Activated naive CD8-positive, alpha-beta T cell treated with anti-CD3 and anti-CD28 coated beads for 36 hours (primary cell): ENCODE results near the gene CLTB. TPM values are rescaled to one million over a fixed set of nuclear protein-coding genes. Genes with fewer than 3 reads are reported as not detected.
"Not testable (repeated sequence)": the region's sequence is repeated elsewhere in the genome, so short reads cannot be mapped to it uniquely, and the experiment has no call there.

ENCODE experiments used
- DNase-seq: peaks from one replicate; pipeline ENCODE4 v3.0.0; 2021
- H3K27ac Mint-ChIP-seq: one replicate; pipeline ENCODE4 v1.8.0; 2022; ENCODE audit warnings: mild to moderate bottlenecking, moderate library complexity, mixed read lengths
- H3K27me3 Mint-ChIP-seq: one replicate; pipeline ENCODE4 v1.8.0; 2022; ENCODE audit warnings: mild to moderate bottlenecking, mixed read lengths
- H3K36me3 Mint-ChIP-seq: one replicate; pipeline ENCODE4 v1.8.0; 2021; ENCODE audit warnings: mild to moderate bottlenecking, mixed read lengths
- H3K4me1 Mint-ChIP-seq: one replicate; pipeline ENCODE4 v1.8.0; 2021; ENCODE audit warnings: mixed read lengths
- H3K4me3 Mint-ChIP-seq: one replicate; pipeline ENCODE4 v1.8.0; 2022; ENCODE audit warnings: mild to moderate bottlenecking, moderate library complexity, mixed read lengths
- H3K9me3 Mint-ChIP-seq: one replicate; pipeline ENCODE4 v1.8.0; 2022; ENCODE audit warnings: mixed read lengths
- total RNA-seq, 2 experiments: library from RNA; stranded (reverse); gene quantifications; one replicate each; pipeline ENCODE4 v1.2.3, GENCODE V29; 2021

Gene CLTB
- total RNA-seq, 2 experiments from 2014 or later = 53.4 to 57.7 TPM

- no peaks in the 10 kb centered on the region for H3K9me3 Mint-ChIP-seq
- H3K36me3 Mint-ChIP-seq = no peaks in the 10 kb centered on the region
- peaks cover 32% of the 10 kb centered on the region for H3K4me1 Mint-ChIP-seq
- H3K27me3 Mint-ChIP-seq = no peaks in the 10 kb centered on the region
- peak overlapping the region; percentile 4 for H3K27ac Mint-ChIP-seq
- peak overlapping the region; percentile 76 for H3K4me3 Mint-ChIP-seq
- no peak for DNase-seq
Measured at GRCh38 chr5:176414704-176415103, 1.6 kb downstream of the CLTB start.

DNA sequence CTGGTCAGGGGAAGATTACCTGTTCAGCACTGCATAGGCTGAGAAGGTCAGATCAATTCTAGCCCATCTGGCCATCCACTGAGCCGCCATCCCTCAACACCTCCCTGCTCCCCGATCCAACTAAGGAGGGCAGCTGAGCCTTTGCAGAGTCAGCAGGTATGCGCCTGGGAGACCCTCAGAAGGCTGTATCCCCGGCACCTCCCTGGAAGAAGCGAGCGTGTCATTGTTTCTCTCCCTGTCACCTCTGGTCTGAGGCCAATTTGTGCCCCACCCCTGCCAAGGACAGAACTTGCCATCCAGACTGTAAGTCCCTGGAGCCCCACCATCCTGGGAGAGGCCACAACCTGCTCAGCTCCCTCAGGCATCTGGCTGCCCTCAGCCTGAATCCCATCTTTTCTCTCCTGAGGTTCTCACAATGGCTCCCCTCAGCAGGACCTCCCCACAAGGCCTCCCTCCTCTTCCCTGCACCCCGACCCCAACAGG, 2.6 kb downstream of the CLTB start:
- DNase-seq = no peak
- H3K36me3 Mint-ChIP-seq = no peaks in the 10 kb centered on the region
- no peak overlapping the region for H3K27ac Mint-ChIP-seq
- H3K4me3 Mint-ChIP-seq = no peak overlapping the region
- H3K4me1 Mint-ChIP-seq = peaks cover 32% of the 10 kb centered on the region
- H3K27me3 Mint-ChIP-seq = no peaks in the 10 kb centered on the region
- no peaks in the 10 kb centered on the region for H3K9me3 Mint-ChIP-seq

- H3K4me3 Mint-ChIP-seq = no peak overlapping the region
- no peaks in the 10 kb centered on the region for H3K9me3 Mint-ChIP-seq
- H3K27ac Mint-ChIP-seq = no peak overlapping the region
- H3K27me3 Mint-ChIP-seq = no peaks in the 10 kb centered on the region
- peaks cover 32% of the 10 kb centered on the region for H3K4me1 Mint-ChIP-seq
- no peak for DNase-seq
- no peaks in the 10 kb centered on the region for H3K36me3 Mint-ChIP-seq
Measured at GRCh38 chr5:176413255-176413565, 3.1 kb downstream of the CLTB start.

- Mint-ChIP-seq H3K4me3 (no peak overlapping the region), H3K36me3 (peaks cover 2% of the 10 kb centered on the region), H3K27ac (peak overlapping the region; percentile 49), H3K9me3 (no peaks in the 10 kb centered on the region), H3K4me1 (peaks cover 32% of the 10 kb centered on the region), H3K27me3 (no peaks in the 10 kb centered on the region)
- DNase-seq = no peak
Measured at GRCh38 chr5:176412517-176413254, 3.7 kb downstream of the CLTB start.

- H3K27me3 Mint-ChIP-seq = no peaks in the 10 kb centered on the region
Measured at GRCh38 chr5:176410486-176411180, 5.7 kb downstream of the CLTB start.

DNA sequence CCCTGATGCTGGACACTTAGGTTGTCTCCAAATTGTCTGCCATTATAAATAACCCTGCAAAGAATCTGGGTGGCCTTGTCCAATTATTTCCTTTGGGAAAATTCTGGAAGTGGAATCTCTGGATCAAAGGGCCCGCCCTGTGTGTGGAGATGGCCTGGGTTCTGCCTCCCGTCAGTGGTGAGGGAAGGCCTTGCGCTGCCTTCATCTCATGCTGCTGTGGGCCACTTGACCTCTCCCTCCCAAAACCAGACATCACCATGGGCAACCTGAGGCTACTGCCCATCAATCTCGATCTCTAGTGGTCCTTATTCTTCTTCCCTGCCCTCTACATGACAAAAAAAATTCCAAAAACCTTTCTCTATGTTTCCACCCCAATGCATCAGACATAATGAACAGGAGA, 6.6 kb downstream of the CLTB start:
- Mint-ChIP-seq H3K9me3 (no peaks in the 10 kb centered on the region), H3K4me3 (no peak overlapping the region), H3K27me3 (no peaks in the 10 kb centered on the region), H3K27ac (no peak overlapping the region), H3K4me1 (peaks cover 18% of the 10 kb centered on the region), H3K36me3 (peaks cover 2% of the 10 kb centered on the region)
- no peak for DNase-seq

More at GRCh38 chr5:176410486-176411180, 5.7 kb downstream of the CLTB start:
- H3K9me3 Mint-ChIP-seq = no peaks in the 10 kb centered on the region
- H3K4me1 Mint-ChIP-seq = peaks cover 23% of the 10 kb centered on the region
- DNase-seq = no peak
- no peak overlapping the region for H3K27ac Mint-ChIP-seq
- H3K4me3 Mint-ChIP-seq = no peak overlapping the region
- peaks cover 2% of the 10 kb centered on the region for H3K36me3 Mint-ChIP-seq

GRCh38 chr5:176408590-176408989, 7.7 kb downstream of the CLTB start:
- H3K36me3 Mint-ChIP-seq = peaks cover 2% of the 10 kb centered on the region
- no peak for DNase-seq
- no peaks in the 10 kb centered on the region for H3K27me3 Mint-ChIP-seq
- peaks cover 6% of the 10 kb centered on the region for H3K4me1 Mint-ChIP-seq
- no peak overlapping the region for H3K4me3 Mint-ChIP-seq
- H3K9me3 Mint-ChIP-seq = no peaks in the 10 kb centered on the region
- H3K27ac Mint-ChIP-seq = no peak overlapping the region

DNA sequence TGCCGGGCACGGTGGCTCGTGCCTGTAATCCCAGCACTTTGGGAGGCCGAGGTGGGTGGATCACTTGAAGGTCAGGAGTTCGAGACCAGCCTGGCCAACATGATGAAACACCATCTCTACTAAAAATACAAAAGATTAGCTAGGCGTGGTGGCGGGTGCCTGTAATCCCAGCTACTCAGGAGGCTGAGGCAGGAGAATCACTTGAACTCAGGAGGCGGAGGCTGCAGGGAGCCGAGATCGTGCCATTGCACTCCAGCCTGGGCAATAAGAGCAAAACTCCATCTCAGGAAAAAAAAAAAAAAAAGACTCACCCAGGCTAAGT, 8.1 kb downstream of the CLTB start:
- H3K27me3 Mint-ChIP-seq, H3K4me1 Mint-ChIP-seq, H3K4me3 Mint-ChIP-seq, DNase-seq, H3K27ac Mint-ChIP-seq, H3K9me3 Mint-ChIP-seq, H3K36me3 Mint-ChIP-seq: not testable (repeated sequence)

DNA sequence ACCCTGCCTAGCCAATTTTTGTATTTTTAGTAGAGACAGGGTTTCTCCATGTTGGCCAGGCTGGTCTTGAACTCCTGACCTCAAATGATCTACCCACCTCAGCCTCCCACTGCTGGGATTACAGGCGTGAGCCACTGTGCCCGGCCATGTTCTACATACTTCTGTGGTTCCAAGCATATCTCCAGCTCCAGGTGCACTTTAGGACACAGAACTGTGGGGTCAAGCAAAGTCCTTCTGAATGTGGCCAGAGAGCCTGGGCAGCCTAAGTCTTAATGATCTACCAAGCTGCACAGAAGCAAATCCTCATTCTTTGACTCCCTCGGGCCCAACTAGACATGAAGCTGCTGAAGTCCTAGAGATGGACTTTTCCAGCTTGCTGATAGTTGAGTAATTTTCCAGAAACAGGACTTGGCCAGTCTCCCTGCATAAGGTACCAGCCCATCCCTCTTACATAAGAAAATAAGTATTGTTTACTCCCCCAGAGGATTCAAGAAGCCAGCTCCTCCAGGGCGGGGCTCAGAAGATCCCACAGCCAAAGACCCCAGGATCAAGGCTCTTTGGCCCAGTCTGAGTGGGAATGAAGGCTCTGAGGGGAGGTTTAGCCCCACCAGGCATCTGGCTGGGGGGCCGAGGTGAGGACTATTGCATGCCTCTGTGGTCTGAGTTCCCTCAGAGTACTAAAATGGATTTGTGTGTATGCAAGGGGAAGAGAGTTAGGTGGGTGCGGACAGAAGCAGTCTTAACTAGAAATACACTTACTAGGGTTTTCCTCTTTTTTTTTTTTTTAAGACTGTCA, 8.7 kb downstream of the CLTB start:
- Mint-ChIP-seq H3K9me3 (no peaks in the 10 kb centered on the region), H3K4me1 (peaks cover under 1% of the 10 kb centered on the region), H3K27me3 (no peaks in the 10 kb centered on the region), H3K36me3 (peaks cover 2% of the 10 kb centered on the region), H3K27ac (no peak overlapping the region), H3K4me3 (no peak overlapping the region)
- DNase-seq = no peak

DNA sequence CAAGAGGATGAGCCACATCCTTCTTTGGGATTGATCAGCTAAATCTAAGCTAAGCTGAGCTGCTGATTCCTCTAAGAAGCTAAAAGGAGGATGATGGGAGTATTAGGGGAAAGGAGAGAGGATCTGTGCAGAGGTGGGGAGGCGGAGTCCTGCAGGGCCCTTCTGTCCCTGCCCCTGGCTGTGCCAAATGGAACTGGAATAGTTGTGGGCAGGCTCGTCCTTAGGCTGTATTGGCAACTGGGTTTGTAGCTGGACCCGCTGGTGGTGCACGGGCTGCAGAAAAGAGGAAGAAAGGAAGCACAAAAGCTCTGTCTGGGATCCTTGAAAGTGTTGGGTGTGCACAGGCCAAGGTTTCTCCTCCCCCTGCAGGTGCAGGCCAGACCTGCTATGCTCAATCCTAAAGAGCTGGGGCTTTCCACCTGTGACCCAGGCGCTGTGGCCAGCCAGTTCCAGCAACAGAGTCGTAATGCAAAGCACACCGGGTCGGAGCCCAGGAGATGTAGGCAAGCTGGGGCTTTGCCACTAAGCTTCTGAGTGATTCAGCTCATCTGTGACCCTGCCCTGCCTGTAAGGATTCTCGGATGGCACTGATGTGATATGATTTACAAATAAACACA, 9.8 kb downstream of the CLTB start:
- Mint-ChIP-seq H3K27ac (no peak overlapping the region), H3K4me3 (no peak overlapping the region), H3K9me3 (no peaks in the 10 kb centered on the region), H3K27me3 (no peaks in the 10 kb centered on the region), H3K36me3 (peaks cover 2% of the 10 kb centered on the region), H3K4me1 (no peaks in the 10 kb centered on the region)
- no peak for DNase-seq

GRCh38 chr5:176405656-176406435, 10.5 kb downstream of the CLTB start:
- Mint-ChIP-seq H3K4me1 (no peaks in the 10 kb centered on the region), H3K4me3 (no peak overlapping the region), H3K27me3 (no peaks in the 10 kb centered on the region), H3K9me3 (no peaks in the 10 kb centered on the region), H3K36me3 (peaks cover 2% of the 10 kb centered on the region), H3K27ac (no peak overlapping the region)
- no peak for DNase-seq

DNA sequence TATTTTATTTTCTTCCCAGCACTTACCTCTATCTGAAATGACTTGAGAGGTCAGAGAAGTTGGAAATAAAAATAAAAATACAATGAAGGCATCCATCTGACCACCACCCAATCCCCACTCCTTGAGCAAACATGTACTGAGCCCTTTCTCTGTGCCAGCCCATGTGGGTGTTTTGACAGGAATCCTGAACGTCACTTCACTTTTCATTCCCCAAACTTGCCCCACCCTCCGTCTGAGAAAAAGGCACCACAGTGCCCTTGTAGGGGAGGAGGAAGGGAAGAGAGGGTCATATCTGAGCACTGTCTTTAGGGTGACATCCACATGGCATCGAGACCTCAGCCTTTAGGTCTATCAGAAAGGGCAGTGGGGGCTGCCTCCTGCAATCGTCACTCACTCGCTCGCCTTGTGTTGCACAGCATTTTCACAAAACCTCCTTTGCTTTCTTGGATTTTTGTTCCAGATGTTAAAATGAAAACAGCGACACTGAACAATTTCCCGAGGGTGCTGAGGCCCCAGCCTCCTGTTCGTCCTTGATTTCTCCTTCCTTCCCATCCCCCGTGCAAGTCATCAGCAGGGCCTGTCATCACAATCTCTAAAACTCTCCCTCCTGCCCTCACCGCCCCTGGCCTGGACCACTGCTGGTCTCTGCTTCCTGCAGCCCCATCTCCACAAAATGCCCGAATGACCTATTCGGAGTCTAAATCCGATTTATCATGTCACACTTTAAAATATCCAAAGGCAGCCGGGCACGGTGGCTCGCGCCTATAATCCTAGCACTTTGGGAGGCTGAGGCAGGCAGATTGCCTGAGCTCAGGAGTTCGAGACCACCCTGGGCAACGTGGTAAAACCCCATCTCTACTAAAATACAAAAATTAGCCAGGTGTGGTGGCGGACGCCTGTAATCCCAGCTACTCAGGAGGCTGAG, 14.8 kb downstream of the CLTB start:
- H3K36me3 Mint-ChIP-seq = no peaks in the 10 kb centered on the region
- no peak for DNase-seq
- no peak overlapping the region for H3K4me3 Mint-ChIP-seq
- H3K9me3 Mint-ChIP-seq = no peaks in the 10 kb centered on the region
- no peaks in the 10 kb centered on the region for H3K4me1 Mint-ChIP-seq
- no peaks in the 10 kb centered on the region for H3K27me3 Mint-ChIP-seq
- H3K27ac Mint-ChIP-seq = no peak overlapping the region

GRCh38 chr5:176400382-176401156, 15.8 kb downstream of the CLTB start:
- DNase-seq = no peak
- Mint-ChIP-seq H3K4me1 (no peaks in the 10 kb centered on the region), H3K27me3 (no peaks in the 10 kb centered on the region), H3K36me3 (no peaks in the 10 kb centered on the region), H3K4me3 (no peak overlapping the region), H3K9me3 (no peaks in the 10 kb centered on the region), H3K27ac (no peak overlapping the region)
